Stimulated activated naive CD8-positive, alpha-beta T cell treated with anti-CD3 and anti-CD28 coated beads, Interleukin-15, amount 100 ng/mL, for 72 hours (primary cell): ENCODE results near the gene SP5.
A peak's percentile ranks its signal among the peaks of the same experiment; 100 is the strongest.
"Not testable (repeated sequence)": the region's sequence is repeated elsewhere in the genome, so short reads cannot be mapped to it uniquely, and the experiment has no call there.

Experiments used
- ATAC-seq: fragments of 150-1000 bp; cut with Tn5 transposase; 2 replicates; pipeline ENCODE4 v1.10.0; 2021; ENCODE audit warnings: mild to moderate bottlenecking, moderate library complexity
- DNase-seq, 2 donors: peaks; one replicate each; pipeline ENCODE4 v3.0.0; 2021 to 2022
- H3K27ac Mint-ChIP-seq, 2 donors: one replicate each; pipeline ENCODE4 v1.8.0; 2022; ENCODE audit warnings: mild to moderate bottlenecking in 2 of 2, mixed read lengths in 2 of 2, moderate library complexity in 2 of 2
- H3K27me3 Mint-ChIP-seq: one replicate; pipeline ENCODE4 v1.8.0; 2022; ENCODE audit warnings: mixed read lengths
- H3K4me1 Mint-ChIP-seq: one replicate; pipeline ENCODE4 v1.8.0; 2022; ENCODE audit warnings: mild to moderate bottlenecking, mixed read lengths
- H3K4me3 Mint-ChIP-seq, 2 donors: one replicate each; pipeline ENCODE4 v1.8.0; 2022; ENCODE audit warnings: mild to moderate bottlenecking in 2 of 2, mixed read lengths in 2 of 2, moderate library complexity in 1 of 2
- H3K9me3 Mint-ChIP-seq, 2 donors: one replicate each; pipeline ENCODE4 v1.8.0; 2022; ENCODE audit warnings: mixed read lengths in 2 of 2

Gene SP5

GRCh38 chr2:170715062-170715931 lies at the start of gene SP5:
Gene SP5 (plus strand): TSS chr2:170715337. CDS start chr2:170715513, 176 bp downstream.
- no peak within 1 kb of the TSS for H3K27ac Mint-ChIP-seq
- DNase-seq: peak; percentile 26 to 38
- peaks cover 49% of the 10 kb centered on the region for H3K4me1 Mint-ChIP-seq
- no peaks in the 10 kb centered on the region for H3K9me3 Mint-ChIP-seq
- peak within 1 kb of the TSS; percentile 84 to 92 for H3K4me3 Mint-ChIP-seq
- ATAC-seq: peak; percentile 40
- peaks cover 95% of the 10 kb centered on the region for H3K27me3 Mint-ChIP-seq

- ATAC-seq: no peak
- no peaks in the 10 kb centered on the region for H3K9me3 Mint-ChIP-seq
- peaks cover 8% of the 10 kb centered on the region for H3K27me3 Mint-ChIP-seq
- H3K4me1 Mint-ChIP-seq: no peaks in the 10 kb centered on the region
- no peak overlapping the region for H3K27ac Mint-ChIP-seq
- H3K4me3 Mint-ChIP-seq: no peak overlapping the region
- no peak for DNase-seq
Measured at GRCh38 chr2:170665743-170666142, 49.4 kb upstream of the SP5 start.

- Mint-ChIP-seq H3K27me3 (peaks cover 7% of the 10 kb centered on the region), H3K9me3 (no peaks in the 10 kb centered on the region), H3K27ac (no peak overlapping the region), H3K4me3 (no peak overlapping the region), H3K4me1 (no peaks in the 10 kb centered on the region)
- ATAC-seq (no peak), DNase-seq (no peak)
Measured at GRCh38 chr2:170669909-170670308, 45.2 kb upstream of the SP5 start.

- no peak for DNase-seq
- H3K4me3 Mint-ChIP-seq: no peak overlapping the region
- no peak overlapping the region for H3K27ac Mint-ChIP-seq
Measured at GRCh38 chr2:170670651-170671050, 44.5 kb upstream of the SP5 start.

GRCh38 chr2:170671079-170671478 lies 44.1 kb upstream of the SP5 start:
- DNase-seq: no peak
- H3K9me3 Mint-ChIP-seq: no peaks in the 10 kb centered on the region
- H3K4me3 Mint-ChIP-seq: no peak overlapping the region
- no peaks in the 10 kb centered on the region for H3K4me1 Mint-ChIP-seq
- H3K27me3 Mint-ChIP-seq: no peaks in the 10 kb centered on the region
- no peak overlapping the region for H3K27ac Mint-ChIP-seq
- ATAC-seq: no peak

More at GRCh38 chr2:170670651-170671050, 44.5 kb upstream of the SP5 start:
- Mint-ChIP-seq H3K4me1 (no peaks in the 10 kb centered on the region), H3K27me3 (no peaks in the 10 kb centered on the region), H3K9me3 (no peaks in the 10 kb centered on the region)
- no peak for ATAC-seq

- not testable (repeated sequence) for DNase-seq, H3K4me1 Mint-ChIP-seq, H3K4me3 Mint-ChIP-seq, H3K9me3 Mint-ChIP-seq, ATAC-seq, H3K27me3 Mint-ChIP-seq
- H3K27ac Mint-ChIP-seq: peak overlapping the region in 1 of 2 donors; percentile 61
Measured at GRCh38 chr2:170674282-170674681, 40.9 kb upstream of the SP5 start.

- ATAC-seq (no peak), DNase-seq (no peak)
- Mint-ChIP-seq H3K27me3 (no peaks in the 10 kb centered on the region), H3K4me1 (no peaks in the 10 kb centered on the region), H3K4me3 (no peak overlapping the region), H3K27ac (no peak overlapping the region), H3K9me3 (no peaks in the 10 kb centered on the region)
Measured at GRCh38 chr2:170675701-170676100, 39.4 kb upstream of the SP5 start.

- H3K4me3 Mint-ChIP-seq: no peak overlapping the region
- H3K27me3 Mint-ChIP-seq: peaks cover 14% of the 10 kb centered on the region
- no peaks in the 10 kb centered on the region for H3K9me3 Mint-ChIP-seq
- no peak for DNase-seq
- no peak overlapping the region for H3K27ac Mint-ChIP-seq
- no peak for ATAC-seq
- no peaks in the 10 kb centered on the region for H3K4me1 Mint-ChIP-seq
Measured at GRCh38 chr2:170679607-170680079, 35.5 kb upstream of the SP5 start.

- peaks cover 17% of the 10 kb centered on the region for H3K27me3 Mint-ChIP-seq
- H3K27ac Mint-ChIP-seq: no peak overlapping the region
- no peak for DNase-seq
- no peaks in the 10 kb centered on the region for H3K9me3 Mint-ChIP-seq
- no peak for ATAC-seq
- H3K4me3 Mint-ChIP-seq: no peak overlapping the region
- H3K4me1 Mint-ChIP-seq: no peaks in the 10 kb centered on the region
Measured at GRCh38 chr2:170680172-170680941, 34.8 kb upstream of the SP5 start.

- Mint-ChIP-seq H3K9me3 (no peaks in the 10 kb centered on the region), H3K4me1 (no peaks in the 10 kb centered on the region), H3K27ac (no peak overlapping the region), H3K4me3 (no peak overlapping the region), H3K27me3 (peaks cover 25% of the 10 kb centered on the region)
- ATAC-seq: no peak
- no peak for DNase-seq
Measured at GRCh38 chr2:170681311-170681710, 33.8 kb upstream of the SP5 start.

GRCh38 chr2:170685591-170685990 lies 29.5 kb upstream of the SP5 start:
- no peaks in the 10 kb centered on the region for H3K4me1 Mint-ChIP-seq
- H3K27me3 Mint-ChIP-seq: peaks cover 25% of the 10 kb centered on the region
- no peak for DNase-seq
- H3K9me3 Mint-ChIP-seq: no peaks in the 10 kb centered on the region
- H3K4me3 Mint-ChIP-seq: no peak overlapping the region
- no peak for ATAC-seq
- H3K27ac Mint-ChIP-seq: no peak overlapping the region

- no peak overlapping the region for H3K4me3 Mint-ChIP-seq
- DNase-seq (no peak), ATAC-seq (no peak)
- no peak overlapping the region for H3K27ac Mint-ChIP-seq
- H3K4me1 Mint-ChIP-seq: peaks cover 5% of the 10 kb centered on the region
- no peaks in the 10 kb centered on the region for H3K9me3 Mint-ChIP-seq
- H3K27me3 Mint-ChIP-seq: peaks cover 22% of the 10 kb centered on the region
Measured at GRCh38 chr2:170689481-170689880, 25.7 kb upstream of the SP5 start.

GRCh38 chr2:170690640-170691039 lies 24.5 kb upstream of the SP5 start:
- H3K4me3 Mint-ChIP-seq: no peak overlapping the region
- no peak overlapping the region for H3K27ac Mint-ChIP-seq
- peaks cover 16% of the 10 kb centered on the region for H3K27me3 Mint-ChIP-seq
- DNase-seq (no peak), ATAC-seq (no peak)
- peaks cover 5% of the 10 kb centered on the region for H3K4me1 Mint-ChIP-seq
- no peaks in the 10 kb centered on the region for H3K9me3 Mint-ChIP-seq

GRCh38 chr2:170694316-170694715 lies 20.8 kb upstream of the SP5 start:
- Mint-ChIP-seq H3K27ac (no peak overlapping the region), H3K4me1 (peaks cover 5% of the 10 kb centered on the region), H3K27me3 (peaks cover 11% of the 10 kb centered on the region), H3K9me3 (no peaks in the 10 kb centered on the region), H3K4me3 (no peak overlapping the region)
- ATAC-seq (no peak), DNase-seq (no peak)

- H3K4me3 Mint-ChIP-seq: no peak overlapping the region
- H3K9me3 Mint-ChIP-seq: no peaks in the 10 kb centered on the region
- no peak overlapping the region for H3K27ac Mint-ChIP-seq
- H3K27me3 Mint-ChIP-seq: peaks cover 18% of the 10 kb centered on the region
- H3K4me1 Mint-ChIP-seq: peaks cover 5% of the 10 kb centered on the region
- DNase-seq: no peak
- ATAC-seq: no peak
Measured at GRCh38 chr2:170695521-170696410, 19.4 kb upstream of the SP5 start.
